Hepatic stellate cell (primary cell): ENCODE data around the gene RYR2.
"Not testable (repeated sequence)": the region's sequence is repeated elsewhere in the genome, so short reads cannot be mapped to it uniquely, and the experiment has no call there.

Experiments
- DNase-seq: peaks from one replicate; pipeline ENCODE4 v3.0.0; 2011; ENCODE audit warnings: low spot score

RYR2 gene

DNA sequence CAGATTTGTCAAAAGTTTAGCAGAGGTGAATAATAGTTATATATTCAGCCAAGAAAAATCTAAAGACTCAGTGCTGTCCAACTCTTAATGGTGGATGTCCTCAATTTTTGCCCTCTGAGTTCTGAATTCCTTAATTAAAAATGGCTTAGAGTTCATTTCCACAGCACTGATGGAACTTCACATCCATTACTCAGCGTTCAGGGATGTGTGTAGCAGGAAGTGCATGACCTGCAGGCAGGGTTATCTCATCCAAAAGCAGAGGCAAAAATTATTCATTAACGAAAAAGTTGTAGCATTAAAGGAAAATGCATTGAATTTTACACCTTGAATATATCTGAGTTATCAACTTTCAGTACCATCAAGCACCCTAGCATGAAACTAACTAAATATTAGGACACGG lies 752.1 kb downstream of the RYR2 start:
- no peak for DNase-seq

DNA sequence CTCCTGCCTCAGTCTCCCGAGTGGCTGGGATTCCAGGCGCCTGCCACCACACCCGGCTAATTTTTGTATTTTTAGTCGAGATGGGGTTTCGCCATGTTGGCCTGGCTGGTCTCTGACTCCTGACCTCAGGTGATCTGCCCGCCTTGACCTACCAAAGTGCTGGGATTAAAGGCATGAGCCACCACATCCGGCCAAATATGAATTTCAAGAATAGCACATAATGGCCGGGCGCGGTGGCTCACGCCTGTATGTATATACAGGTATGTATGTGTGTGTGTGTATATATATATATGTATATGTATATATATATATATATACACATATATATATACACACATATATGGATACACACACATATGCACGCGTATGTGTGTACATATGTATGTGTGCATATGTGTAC lies 753.6 kb downstream of the RYR2 start:
- DNase-seq = no peak

DNA sequence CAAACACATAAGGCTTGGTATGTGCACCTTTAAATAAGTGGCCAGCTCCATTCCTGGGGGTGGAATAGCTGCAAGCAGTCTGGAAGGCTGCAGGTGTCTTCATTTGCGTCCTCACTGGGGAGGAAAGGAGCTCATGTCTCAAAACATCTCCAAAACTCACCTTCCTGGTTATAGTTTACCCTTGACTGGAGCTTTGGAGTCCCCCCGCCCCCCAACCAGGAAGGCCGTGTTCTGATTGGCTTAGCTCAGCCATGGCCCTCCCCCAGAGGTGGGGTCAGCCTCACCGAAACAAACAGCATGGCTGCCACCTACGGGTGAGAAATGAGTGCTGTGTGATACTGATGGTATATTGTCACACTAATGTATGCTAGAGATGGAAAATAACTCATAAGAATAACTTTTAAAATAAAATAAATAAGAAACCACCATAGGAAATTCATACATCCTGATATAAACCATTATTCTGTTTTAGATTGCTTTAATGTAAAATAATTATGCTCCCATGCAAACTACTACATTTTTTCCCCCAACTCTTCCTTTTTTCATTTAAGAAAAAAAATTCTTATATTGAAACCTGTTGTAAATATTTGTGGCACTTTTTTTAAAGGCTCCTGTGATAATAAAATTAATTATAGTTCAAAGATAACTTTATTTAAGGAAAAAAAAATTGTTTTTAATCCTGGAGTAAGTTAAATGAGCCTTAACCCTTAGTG lies 757.9 kb downstream of the RYR2 start:
- no peak for DNase-seq

DNA sequence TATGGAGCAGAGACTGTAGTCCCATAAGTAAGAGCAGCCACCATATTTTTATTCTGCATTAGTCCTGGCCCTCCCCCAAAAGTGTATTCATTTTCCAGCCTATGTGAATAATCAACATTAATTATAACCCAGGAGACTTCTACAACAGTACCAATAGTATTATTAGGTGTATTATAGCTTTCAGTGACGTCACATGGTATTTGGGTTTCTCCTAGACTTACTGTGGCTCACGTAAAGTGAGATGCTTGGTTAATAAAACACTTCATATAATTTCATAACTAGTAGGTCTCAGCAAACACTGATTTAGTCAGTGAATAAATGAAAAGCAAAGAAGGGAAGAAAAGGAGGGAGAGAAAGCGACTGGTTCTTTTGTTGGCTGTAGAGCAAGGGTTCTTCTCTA lies 762.5 kb downstream of the RYR2 start:
- DNase-seq = no peak

DNA sequence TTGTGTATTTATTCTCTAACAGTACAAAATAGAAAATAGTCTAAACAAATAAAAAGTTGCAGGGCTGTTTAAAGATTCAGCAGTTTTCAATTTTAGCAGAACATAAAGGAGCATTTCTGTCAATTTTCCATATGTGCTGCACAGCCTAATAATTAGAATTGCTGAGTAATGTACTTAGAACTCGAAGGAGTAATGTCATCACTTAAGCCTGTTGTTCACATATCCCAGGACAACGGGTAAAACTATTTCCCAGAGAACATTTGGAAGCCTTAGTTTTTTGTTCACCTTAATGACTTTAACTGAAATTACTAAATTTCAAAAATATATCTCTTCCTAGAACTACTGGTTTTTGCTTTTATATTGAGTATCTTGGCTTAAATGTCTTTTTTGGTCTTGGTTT lies 767.1 kb downstream of the RYR2 start:
- no peak for DNase-seq

DNA sequence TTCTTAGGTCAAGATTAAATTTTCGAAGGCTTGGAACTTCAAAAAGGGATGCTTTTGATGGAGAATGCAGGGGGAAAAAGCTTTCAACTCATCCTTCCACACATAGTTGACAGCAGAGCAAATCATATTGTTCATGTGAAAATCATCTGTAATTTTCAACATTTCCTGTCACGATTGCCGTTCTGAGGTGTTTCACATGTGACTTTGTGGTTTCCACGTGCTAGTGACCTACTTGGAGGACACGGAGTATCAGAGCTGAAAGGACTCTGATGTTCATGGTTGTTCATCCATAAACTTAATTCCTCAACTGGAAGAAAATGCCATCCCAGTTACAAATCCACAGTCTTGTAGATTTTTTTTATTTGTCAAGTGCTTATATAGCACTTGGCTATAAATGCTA lies 769.6 kb downstream of the RYR2 start:
- DNase-seq = no peak

DNA sequence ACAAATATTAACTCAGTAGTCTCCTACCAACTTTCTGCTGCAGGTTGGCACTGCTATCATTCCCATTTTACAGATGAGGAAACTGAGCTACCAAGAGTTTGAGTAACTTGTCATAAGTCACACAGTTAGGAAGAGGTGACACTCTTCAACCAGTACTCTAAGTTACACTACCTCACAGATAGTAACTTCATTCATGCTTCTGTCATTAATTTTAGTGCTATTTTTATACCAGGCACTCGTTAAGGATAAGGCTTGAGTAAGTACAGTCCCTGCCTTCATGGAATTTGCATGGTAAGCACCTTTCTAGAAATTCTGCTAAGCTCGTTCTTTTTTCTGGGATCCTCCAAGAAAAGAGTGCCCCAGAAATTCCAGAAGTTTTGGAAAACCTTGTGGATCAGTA lies 770.1 kb downstream of the RYR2 start:
- no peak for DNase-seq

DNA sequence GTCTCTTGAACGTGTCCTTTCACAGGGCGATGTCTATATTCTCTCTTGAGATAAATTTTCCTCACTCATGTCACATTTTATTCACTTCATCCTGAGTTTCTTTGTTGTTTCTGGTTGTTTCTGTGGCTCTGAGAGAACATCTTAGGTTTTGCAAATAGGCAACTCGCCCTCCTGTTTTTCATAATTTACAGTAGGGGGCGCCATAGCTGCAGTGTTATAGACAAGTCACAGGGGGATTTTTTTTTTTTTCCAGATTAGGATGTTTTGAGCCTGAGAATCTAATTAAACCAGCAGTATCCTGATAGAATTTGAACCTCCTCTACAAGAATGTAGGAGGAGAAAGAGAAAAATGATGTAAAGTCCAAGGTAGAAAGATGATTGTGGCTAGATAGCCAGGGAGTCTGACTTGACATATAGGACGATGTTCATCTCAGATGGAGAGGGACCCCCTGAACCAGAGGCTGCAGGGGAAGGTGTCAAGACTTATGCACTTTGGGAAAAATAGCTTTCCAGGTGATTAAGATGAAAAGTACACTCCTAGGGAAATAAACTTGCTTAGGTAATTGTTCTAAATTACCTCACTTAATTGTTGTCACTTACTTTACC lies 772.4 kb downstream of the RYR2 start:
- DNase-seq = no peak

DNA sequence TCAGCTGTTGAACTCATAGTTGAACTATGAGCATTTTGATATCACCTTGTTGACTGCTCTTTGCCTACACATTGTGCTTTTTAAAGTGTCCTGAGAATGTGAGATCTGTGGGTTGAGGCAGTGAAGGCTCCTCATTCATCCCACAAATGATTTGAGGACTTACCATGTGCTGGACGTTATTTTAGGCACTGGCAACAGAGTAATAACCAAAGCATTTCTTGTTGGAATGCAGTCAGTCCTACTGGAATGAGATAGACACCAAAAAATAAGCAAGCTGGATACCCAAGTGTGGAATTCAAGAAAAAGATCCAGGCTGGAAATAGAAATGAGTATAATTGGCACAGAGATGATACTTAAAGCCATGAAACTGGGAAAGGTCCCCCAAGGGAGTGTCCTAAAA lies 775.3 kb downstream of the RYR2 start:
- no peak for DNase-seq

DNA sequence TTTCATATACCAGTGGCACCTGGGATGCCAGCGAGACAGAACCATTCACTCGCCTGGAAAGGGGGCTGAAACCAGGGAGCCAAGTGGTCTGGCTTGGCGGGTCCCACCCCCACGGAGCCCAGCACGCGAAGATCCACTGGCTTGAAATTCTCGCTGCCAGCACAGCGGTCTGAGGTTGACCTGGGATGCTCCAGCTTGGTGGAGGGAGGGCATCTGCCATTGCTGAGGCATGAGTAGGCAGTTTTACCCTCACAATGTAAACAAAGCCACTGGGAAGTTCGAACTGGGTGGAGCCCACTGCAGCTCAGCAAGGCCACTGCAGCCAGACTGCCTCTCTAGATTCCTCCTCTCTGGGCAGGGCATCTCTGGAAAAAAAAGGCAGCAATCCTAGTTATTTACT lies 778.6 kb downstream of the RYR2 start:
- DNase-seq = not testable (repeated sequence)

DNA sequence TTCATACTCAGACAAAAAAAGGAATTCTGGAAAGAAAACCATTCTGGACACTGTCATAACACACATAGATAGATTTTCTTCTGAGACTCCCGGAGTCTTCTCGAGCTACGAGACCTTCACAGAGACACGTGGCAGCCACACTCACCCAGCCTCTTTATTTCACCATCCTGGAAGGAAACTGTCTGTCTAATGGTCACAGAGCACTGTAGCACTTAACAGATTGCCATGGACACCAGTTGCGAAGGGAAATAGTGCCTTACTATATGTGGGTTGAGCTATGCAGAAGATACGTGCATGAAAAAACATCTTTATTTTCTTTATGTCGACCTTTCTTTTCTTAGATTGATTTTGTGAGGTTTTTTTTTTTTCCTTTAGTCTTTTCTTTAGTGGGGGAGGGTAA lies 790.9 kb downstream of the RYR2 start:
- DNase-seq = no peak

DNA sequence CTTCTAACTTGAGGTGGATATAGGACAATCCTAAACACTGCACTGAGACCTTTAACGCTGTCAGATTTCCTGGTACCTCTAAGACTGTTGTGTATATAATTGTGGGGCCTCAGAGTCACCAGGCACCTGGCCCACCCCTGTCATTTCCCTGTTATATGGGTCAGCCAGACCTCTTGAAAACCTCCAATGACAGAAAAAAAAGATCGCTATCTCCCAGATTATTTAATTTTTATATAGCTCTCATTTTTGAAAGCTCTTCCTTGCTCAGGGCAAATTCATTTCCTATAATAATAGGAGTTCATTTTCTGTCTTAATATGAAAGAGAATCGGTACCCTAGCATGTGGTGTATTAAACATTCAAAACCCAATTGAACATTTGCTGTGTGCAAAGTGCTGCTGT lies 792.1 kb downstream of the RYR2 start:
- no peak for DNase-seq

DNA sequence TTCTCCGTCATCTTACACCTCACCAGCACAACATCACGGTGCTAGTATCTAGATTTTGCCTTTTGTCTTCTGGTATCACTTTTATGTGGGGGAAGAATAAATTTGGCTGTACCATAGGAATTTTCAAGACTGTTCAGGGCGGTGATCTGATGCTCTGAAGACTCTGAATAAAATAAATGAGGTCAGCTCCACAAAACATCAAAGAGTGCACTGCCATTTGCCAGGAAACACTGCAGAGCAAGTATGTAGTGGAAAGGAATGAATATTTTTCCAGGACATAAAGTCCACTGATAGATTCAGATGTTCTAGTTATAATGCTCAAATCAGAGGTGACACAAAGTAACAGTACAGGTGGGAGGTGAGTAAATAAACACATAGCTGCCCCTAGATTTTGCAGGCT lies 792.5 kb downstream of the RYR2 start:
- DNase-seq = no peak

DNA sequence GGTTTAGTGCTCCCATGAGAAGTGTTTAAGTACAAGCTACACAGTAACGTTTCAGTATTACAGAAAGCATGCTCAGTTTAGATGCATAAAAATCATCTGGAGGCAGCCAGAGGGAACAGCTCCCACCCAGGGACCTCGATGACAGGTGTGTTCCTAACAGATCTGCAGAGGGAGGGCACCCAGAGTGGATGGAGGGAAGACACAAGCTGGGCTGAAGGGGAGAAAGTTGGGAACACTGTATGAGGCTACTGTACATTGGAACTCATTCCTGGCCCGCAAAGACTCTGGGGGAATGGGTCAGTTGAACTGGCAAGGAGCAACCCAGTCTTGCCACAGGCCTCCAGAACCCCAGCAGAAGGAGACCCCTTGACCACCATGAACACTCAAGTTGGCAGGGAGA lies 796.3 kb downstream of the RYR2 start:
- no peak for DNase-seq

DNA sequence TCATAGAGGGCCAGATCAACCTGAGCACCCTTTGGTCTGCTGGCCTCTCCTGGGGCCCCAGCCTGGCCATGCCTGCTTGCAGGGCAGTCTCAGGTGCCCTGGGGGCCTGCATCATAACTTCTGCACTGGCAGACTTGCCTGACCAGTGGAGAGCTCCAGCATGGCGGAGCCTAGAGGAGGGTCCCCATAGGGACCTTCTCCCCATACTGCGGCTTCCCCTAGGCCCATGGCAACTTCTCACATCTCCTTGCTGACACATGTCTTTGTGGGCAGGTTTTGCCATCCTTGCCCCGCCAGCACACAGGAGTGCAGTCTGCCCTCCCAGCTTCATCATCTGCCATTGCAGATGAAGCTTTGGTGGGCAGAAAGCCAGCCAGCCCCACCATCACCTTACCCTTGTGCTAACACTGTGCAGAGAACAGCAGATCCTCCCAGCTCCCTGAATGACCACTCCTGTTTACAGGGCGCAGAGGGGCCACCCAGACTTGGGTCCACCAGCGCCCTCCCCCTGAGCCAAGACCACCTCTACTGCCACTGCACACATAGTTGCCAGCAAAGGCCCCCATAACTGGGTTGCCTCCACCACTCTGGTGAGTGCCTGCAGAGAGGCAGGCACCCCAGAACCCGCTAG lies 797.0 kb downstream of the RYR2 start:
- no peak for DNase-seq

DNA sequence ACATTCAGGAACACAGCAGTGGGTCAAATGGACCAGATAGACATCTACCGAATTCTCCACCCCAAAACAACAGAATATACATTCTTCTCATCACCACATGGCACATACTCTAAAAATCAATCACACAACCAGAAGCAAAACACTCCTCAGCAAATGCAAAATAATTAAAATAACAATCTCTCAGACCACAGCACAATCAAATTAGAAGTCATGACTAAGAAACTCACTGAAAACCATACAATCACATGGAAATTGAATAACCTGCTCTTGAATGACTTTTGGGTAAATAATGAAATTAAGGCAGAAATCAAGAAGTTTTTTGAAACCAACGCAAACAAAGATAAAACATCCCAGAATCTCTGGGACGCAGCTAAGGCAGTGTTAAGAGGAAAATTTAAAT lies 799.5 kb downstream of the RYR2 start:
- DNase-seq = no peak

DNA sequence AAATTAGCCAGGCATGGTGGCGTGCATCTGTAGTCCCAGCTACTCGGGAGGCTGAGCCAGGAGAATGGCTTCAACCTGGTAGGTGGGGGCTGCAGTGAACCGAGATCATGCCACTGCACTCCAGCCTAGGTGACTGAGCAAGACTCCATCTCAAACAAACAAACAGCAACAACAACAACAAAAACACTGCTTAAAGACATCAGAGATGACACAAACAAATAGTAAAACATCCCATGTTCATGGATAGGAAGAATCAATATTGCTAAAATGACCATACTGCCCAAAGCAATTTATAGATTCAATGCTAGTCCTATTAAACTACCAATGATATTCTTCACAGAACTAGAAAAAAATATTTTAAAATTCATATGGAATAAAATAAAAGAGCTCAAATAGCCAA lies 801.5 kb downstream of the RYR2 start:
- DNase-seq = not testable (repeated sequence)

DNA sequence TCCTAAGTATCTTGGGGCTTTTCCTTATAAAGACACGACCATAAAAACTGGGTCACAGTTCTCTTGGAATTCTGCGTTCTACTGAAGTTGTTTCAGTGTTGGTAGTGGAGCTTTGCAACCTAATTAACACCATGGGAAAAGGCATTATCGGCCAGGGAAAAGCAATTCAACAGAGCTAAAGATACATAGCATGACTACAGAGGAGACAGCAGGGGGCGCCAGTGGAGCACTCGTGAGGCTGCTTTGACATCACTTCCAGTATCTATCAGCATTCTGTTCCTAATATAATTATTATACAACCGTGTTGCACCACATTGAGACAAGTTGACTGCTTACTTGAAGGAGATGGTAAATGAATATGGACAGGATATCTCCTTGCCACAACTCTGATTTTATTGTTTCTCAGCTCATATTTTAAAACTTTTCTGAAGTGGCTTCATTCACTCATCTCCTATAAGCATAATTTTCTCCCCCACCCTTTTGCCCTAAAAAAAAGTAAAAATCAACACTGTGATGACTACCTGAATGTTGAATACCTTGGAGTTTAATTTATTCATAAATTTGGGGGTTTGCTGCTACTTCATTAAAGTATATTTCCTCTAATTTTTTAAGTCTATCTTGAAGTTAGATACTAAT lies 809.3 kb downstream of the RYR2 start:
- no peak for DNase-seq

DNA sequence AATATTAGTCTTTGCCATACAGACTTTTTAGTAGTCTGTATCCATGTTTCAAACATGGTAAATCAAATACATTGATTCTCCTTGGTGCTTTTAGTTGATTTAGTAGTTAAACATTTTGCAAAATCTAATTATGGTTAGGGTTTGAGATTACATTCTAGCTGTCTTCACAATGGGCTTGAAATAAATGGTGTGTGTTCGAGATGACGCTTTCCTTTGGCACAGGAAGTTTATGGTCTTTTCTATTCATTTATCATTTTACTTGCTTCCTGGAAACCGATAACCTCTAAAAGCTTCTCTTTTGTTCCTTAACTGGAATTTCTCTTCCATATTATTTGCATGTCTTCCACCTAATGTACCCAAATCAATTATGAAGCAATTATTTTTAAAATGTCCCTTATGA lies 810.4 kb downstream of the RYR2 start:
- no peak for DNase-seq

DNA sequence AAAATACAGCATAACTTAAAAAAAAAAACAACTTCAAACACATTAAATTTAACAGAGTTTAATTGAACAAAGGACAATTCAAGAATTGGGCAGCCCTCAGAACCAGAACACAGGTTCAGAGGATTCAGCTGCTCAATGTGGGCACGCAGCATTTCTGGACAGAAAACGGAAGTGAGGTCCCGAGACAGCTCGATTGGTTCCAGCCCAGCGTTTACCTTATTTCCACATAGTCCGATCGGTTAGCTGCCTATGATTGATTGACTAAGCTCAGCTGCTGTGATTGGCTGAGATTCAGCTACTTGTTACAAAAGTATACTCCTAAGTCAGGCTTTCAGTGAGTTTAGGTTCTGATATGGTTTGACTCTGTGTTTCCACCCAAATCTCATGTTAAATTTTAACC lies 815.5 kb downstream of the RYR2 start:
- DNase-seq = no peak

DNA sequence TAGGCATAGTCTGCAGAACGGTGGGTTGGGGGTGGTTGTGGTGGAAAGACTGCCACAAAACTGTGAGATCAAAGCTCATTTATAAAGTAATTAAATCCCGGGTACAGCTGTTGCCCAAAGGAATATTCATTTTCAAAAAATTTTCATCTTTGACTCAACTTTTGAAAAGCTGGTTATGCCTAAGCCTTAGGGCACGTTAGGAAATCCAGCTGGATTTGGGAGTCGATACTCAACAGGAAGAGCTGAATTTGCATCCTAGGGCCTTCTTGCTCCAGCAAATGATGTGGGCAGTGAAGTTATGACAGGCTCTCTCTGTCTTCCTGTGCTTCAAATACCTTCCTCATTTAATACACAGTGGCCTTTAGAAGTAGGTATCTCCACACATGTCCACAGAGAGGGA lies 817.0 kb downstream of the RYR2 start:
- DNase-seq = no peak

DNA sequence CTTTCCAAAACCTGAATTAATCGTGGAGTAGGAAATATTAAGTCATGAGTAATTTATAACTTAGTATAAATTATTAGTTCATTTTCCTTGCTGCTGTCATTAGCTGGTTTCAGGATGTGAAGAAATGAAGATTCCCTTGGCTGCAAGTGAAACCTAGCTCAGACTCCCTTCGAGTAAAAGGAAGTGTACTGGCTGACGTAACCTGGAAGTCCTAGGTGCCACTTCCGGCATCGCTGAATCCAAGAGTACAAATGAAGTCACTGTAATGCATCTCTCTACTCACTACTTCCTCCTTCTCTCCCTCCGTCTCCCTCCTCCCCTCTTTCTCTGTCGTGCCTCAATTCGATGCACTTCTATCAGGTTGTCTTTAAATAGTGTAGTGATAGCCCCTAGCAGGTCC lies 820.0 kb downstream of the RYR2 start:
- DNase-seq = no peak

DNA sequence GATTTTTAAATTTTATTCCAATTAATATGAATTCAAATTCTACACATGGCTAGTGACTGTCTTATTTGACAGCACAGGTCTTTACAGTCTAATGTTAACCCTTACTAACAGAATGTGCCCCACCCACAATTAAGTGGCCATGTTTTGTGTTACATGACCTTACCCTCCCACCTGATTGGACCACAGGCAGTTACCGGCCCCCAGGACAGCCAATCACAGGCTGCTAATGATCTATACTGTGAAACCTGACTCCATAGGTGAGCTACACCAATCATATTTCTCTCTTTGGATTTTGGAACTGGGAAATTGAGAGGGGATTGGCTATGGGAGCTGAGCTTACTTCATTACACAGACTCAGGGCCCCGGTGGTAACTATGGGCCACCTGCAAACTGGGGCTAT lies 821.2 kb downstream of the RYR2 start:
- DNase-seq = no peak
